GM21619 (cell line): ENCODE results near the gene GNPNAT1.
"Not testable (repeated sequence)": the region's sequence is repeated elsewhere in the genome, so short reads cannot be mapped to it uniquely, and the experiment has no call there.

Experiments
- ATAC-seq: cut with Tn5 transposase; IDR thresholded peaks from one replicate; pipeline ENCODE4 v1.9.1; 2021; ENCODE audit not compliant: unreplicated experiment

GNPNAT1 gene

DNA sequence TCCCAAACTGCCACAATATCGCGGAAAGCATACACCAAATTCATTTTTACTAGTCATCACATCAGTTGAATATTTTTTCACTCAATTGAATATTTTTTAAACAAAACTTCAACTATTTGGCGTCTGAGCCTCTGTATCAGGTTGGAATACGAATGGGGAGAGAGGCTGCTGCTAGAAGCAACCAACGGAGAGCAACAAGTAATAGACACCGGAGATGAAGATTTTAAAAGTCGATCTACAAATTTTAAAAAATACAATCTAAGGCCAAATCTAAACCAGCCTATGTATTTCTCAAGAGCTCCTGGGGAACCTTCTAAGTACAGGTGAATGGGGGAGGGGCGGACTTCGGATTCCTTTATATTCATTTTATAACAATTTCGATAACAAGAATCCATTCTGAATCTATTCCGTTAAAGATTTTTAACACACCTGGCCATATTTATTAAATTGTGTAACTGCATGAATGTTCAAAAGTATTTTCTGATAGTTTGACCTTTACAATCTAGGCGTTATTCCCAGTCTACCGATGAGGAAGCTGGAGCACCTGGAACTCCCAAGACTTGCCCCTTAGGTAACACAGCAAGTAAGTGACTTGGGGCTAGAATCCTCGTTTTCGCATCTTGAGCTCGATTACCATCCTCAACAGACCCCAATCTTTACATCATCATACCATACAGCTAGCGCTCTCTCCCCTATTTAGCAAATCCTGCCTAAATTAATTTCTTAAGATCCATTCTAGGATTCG lies 1.2 kb downstream of the GNPNAT1 start:
- no peak for ATAC-seq

- ATAC-seq = no peak
Observed at GRCh38 chr14:52789118-52789517, 2.3 kb downstream of the GNPNAT1 start.

DNA sequence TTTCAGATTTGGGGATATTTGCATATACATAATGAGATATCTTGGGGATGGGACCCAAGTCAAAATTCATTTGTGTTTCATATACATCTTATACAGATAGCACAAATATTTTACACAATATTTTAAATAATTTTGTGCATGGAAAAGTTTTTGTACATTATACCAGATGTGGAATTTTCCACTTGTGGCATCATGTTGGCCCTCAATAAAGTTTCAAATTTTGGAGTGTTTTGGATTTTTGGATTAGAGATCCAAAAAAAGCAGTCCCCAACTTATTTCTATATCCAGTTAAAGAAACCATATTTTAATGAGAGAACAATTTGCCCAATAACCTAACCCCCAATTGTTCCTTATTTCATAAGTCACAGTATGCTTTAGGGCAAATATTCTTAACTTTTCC lies 4.5 kb downstream of the GNPNAT1 start:
- no peak for ATAC-seq

DNA sequence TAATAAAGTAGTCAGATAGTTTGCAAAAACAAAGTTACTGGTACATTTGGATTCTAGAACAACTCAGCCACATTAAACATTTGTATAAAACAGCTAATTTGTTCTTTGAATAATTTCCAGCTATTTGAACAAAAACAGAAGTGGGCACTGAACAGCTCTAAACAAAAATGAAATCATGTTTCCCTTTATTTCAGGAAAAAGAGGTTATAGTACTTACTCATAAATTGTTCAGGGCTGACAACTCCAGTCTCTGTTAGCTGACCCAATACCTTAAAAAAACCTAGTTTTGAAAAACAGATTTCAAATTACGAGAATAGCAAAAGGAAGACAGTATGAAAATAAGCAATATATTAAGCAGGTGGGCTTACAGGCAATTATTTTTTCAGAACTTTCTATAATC lies 8.2 kb downstream of the GNPNAT1 start:
- ATAC-seq = no peak

- no peak for ATAC-seq
Observed at GRCh38 chr14:52781629-52782028, 9.8 kb downstream of the GNPNAT1 start.

GRCh38 chr14:52780893-52781292 lies 10.5 kb downstream of the GNPNAT1 start:
- ATAC-seq = no peak

GRCh38 chr14:52778702-52779101 lies 12.7 kb downstream of the GNPNAT1 start:
- ATAC-seq = no peak

- no peak for ATAC-seq
Observed at GRCh38 chr14:52776816-52777215, 14.6 kb downstream of the GNPNAT1 start.

GRCh38 chr14:52769887-52770286 lies 21.5 kb downstream of the GNPNAT1 start:
- no peak for ATAC-seq

DNA sequence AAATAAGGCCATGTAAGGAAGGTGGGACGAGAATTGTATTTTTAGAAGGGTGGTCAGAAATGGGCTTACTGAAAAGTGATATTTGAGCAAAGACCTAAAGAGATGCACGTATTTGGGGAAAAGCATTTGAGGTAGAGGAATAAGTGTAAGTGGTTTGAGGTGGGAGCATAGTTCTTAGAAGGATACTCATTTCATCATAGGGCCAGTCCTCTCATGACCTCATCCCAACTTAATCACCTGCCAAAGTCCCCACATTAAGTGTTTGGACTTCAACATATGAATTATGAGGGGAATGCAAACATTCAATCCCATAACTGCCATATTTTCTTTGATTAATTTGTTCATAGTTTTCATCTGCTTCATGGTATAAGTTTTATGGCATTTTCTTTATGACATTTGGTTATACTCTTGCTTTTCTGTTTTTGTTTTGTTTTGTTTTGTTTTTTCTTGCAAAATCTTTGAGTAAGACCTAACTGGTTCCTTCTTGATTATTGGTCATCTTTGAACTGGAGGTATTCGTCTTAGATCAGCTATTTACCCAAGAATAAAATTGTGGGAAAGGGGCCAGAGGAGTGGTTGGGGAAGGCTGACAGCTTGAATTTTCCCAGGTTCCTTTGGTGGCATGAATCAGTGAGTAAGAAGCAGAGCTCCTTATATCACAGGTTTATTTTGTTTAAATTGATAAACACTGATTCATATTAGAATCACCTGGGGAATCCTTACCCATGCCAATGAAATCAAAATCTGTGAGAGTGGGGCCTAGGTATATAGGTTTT lies 24.2 kb downstream of the GNPNAT1 start:
- ATAC-seq = no peak

DNA sequence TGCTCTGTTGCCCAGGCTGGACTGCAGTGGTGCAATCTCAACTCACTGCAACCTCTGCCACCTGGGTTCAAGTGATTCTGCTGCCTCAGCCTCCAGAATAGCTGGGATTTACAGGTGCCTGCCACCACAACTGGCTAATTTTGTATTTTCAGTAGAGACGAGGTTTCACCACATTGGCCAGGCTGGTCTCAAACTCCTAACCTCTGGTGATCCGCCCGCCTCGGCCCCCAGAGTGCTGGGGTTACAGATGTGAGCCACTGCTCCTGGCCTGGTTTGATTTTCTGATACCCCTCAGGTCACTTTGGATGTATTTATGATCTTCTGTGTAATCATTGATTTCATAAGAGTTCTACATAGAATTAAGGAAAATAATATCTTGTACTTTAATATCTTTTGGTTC lies 28.5 kb downstream of the GNPNAT1 start:
- not testable (repeated sequence) for ATAC-seq

DNA sequence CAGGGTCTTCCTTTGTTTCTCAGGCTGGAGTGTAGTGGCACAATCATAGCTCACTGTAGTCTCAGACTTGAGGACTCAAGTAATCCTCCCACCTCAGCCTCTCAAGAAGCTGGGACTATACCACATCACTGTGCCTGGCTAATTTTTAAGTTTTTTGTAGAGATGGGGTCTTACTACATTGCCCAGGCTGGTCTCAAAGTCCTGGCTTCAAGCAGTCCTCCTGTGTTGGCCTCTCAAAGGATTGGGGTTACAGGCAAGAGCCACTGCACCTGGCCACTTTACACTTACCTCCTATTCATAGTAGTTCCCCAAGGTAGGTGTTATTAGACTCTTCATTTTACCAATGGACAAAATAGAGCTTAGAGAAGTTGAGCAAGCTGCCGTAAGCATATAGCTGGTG lies 32.3 kb downstream of the GNPNAT1 start:
- ATAC-seq = no peak

- ATAC-seq = no peak
Observed at GRCh38 chr14:52755607-52756316, 35.6 kb downstream of the GNPNAT1 start.

DNA sequence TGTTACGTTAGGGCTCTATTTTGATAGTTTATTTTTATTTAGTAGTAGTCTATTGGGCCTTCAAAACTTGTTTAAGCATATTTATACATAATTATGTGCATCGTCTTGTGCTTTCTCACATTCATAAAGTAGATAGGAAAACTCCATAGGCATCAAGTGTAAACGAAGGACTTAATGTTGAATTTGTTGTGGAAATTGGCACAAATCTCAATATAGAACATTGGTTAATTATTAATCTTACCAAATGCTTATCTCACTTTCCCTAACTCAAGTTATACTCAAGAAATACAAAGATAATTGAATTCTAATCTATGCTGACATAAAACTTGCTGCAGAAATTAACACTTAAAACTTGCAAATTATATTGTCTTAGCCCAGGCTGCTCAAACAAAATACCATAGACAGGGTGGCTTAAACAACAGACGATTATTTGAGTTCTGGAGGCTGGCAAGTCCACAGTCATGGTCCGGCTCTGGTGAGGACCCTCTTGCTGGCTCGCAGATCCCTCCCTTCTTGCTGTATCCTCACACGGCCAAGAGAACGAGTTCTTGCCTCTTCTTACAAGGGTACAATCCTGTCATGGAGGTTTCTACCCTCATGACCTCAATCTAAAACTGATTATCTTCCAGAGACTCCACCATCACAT lies 42.6 kb downstream of the GNPNAT1 start:
- no peak for ATAC-seq

- ATAC-seq = peak; percentile 21
Observed at GRCh38 chr14:52741865-52742264, 49.5 kb downstream of the GNPNAT1 start.

DNA sequence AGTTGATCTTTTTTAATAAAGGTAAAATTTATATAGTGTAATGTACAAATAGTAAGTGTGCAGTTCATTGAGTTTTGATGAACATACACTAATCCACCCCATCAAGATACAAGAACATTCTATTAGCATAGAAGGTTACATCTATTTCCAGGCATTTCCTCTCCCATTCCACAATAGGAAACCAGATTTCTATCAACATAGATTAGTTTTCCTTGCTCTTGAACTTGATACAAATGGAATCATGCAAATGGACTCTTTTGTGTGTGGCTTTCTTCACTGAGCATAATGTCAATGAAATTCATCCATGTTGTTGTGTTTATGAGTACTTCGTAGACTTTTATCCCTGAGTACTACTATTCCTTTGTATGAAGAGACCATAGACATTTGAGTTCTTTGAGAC lies 50.7 kb downstream of the GNPNAT1 start:
- ATAC-seq = no peak

DNA sequence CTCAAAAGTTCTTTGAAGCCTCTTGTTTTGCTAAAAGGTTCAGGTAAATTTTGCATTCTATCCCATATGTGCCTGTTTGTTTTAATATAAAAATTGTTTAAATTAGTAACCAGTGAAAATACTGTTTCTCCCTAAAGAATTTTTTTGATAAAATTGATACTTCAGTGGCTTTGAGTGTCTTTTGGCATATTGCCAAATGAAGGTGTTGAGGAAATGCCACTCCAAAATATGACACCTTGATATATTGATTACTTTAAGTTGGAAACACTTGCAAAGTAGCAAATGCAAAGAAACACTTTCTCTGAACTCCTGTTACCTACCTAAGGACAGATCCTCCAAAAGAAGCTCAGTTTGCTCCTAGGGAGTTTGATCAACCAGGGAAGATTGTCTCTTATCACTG lies 53.0 kb downstream of the GNPNAT1 start:
- no peak for ATAC-seq

DNA sequence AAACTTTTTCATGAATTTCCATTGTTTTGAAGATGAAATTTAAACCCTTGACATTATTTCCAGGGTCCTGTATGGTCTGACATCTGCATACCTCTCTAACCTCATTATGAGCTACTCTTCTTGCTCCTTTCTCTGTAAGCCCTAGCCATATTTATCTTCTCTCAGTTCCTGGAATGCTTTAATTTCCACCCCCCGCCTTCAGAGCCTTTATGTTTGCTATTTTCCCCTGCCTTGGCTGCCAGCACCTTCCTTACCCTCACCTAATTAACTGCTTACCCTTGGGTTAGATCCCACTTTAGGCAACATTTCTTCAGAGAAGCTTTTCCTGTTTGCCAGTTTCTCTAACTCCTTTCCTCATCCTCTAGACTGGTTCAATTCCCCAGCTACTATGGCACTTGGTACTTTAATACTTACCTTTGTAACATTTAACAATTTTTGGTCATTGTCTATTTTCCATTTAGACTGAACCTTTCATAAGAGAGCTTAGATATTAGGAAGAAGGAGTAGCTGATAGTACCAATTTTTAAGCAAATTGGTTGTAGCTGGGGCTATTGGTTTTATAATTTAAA lies 55.4 kb downstream of the GNPNAT1 start:
- ATAC-seq = no peak

DNA sequence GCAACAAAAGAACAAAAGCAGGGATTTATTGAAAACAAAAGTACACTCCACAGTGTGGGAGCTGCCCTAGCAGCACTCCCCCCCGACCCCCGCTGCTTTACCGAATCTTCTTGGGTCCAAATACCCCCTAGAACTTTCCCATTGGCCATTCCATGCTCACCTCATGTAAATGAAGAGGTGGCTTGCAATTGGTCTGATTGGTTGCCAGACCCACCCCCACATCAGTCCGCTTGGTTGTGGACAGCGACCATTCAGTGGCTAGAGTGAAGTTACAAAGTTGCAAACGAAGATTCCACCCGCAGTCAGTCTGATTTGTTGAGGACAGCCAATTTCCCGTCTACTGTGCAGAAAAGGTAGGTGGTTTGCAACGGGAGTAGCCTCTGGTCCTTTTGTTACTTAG lies 57.6 kb downstream of the GNPNAT1 start:
- ATAC-seq = no peak

GRCh38 chr14:52730709-52731111 lies 60.7 kb downstream of the GNPNAT1 start:
- no peak for ATAC-seq
